Spleen (tissue), 11 donors: ENCODE data around the gene SLC44A4. TPM values are rescaled to one million over a fixed set of nuclear protein-coding genes. Genes with fewer than 3 reads are reported as not detected.

Experiments used
- DNase-seq: peaks from one replicate; pipeline ENCODE4 v3.0.0-alpha.2; 2020
- H3K27ac ChIP-seq, 8 donors: fragments of 200-600 bp; sonication (generic) in 7 of 8; 1 replicate in 4 of 8; 2 replicates in 4 of 8; pipeline versions ENCODE4 v1.5.0 to v1.8.0; 2016 to 2021; ENCODE audit warnings: inconsistent platforms in 4 of 8, mild to moderate bottlenecking in 4 of 8, moderate library complexity in 1 of 8
- H3K27me3 ChIP-seq, 7 donors: fragments of 200-600 bp; sonication (generic) in 6 of 7; replicated peaks in 1 of 7; 1 replicate in 4 of 7; 2 replicates in 3 of 7; pipeline versions ENCODE4 v1.5.0 to v1.8.0; 2016 to 2021; ENCODE audit warnings: inconsistent platforms in 3 of 7, mild to moderate bottlenecking in 1 of 7
- H3K36me3 ChIP-seq, 6 donors: fragments of 200-600 bp; sonication (generic) in 5 of 6; 1 replicate in 4 of 6; 2 replicates in 2 of 6; pipeline versions ENCODE4 v1.5.0 to v1.8.0; 2016 to 2021; ENCODE audit warnings: inconsistent platforms in 2 of 6
- H3K4me1 ChIP-seq, 6 donors: fragments of 200-600 bp; sonication (generic) in 5 of 6; 1 replicate in 3 of 6; 2 replicates in 3 of 6; pipeline versions ENCODE4 v1.5.0 to v1.8.0; 2016 to 2021; ENCODE audit warnings: inconsistent platforms in 3 of 6
- H3K4me3 ChIP-seq, 8 donors: fragments of 200-600 bp; sonication (generic) in 7 of 8; 1 replicate in 4 of 8; 2 replicates in 4 of 8; pipeline versions ENCODE4 v1.5.0 to v1.8.0; 2016 to 2021; ENCODE audit warnings: inconsistent platforms in 4 of 8, mild to moderate bottlenecking in 4 of 8, moderate library complexity in 2 of 8
- H3K9me3 ChIP-seq, 8 donors: fragments of 200-600 bp; sonication (generic) in 7 of 8; 1 replicate in 4 of 8; 2 replicates in 4 of 8; pipeline versions ENCODE4 v1.5.0 to v1.8.0; 2016 to 2021; ENCODE audit warnings: inconsistent platforms in 4 of 8
- POLR2A ChIP-seq, 3 donors: fragments of 450-650 bp; IDR thresholded peaks; one replicate each; pipeline ENCODE4 v1.5.1; 2017; ENCODE audit warnings: antibody characterized with exemption in 3 of 3, mild to moderate bottlenecking in 1 of 3
- POLR2AphosphoS5 ChIP-seq, 3 donors: sonication (generic); formaldehyde crosslinking; IDR thresholded peaks; one replicate each; pipeline ENCODE4 v1.5.1; 2017; ENCODE audit warnings: antibody characterized with exemption in 3 of 3
- WGBS, 5 donors: extraction: QIAGEN DNeasy Blood & Tissue Kit in 3 of 5; methylation state at CpG; one replicate each; pipeline versions ENCODE4 v1.1.5 to v1.1.7; 2013 to 2018; 5-methylcytosine and 5-hydroxymethylcytosine counted together
- intact Hi-C: fragments of 100-400 bp; cut with DNase I; formaldehyde crosslinking; loops from one replicate; pipeline ENCODE4 v1.15.0; 2023; ENCODE audit warnings: low total_unique reads
- polyA plus RNA-seq, 3 donors: library from polyadenylated mRNA; stranded (reverse); fragments of 200-250 nt; gene quantifications; one replicate each; pipeline ENCODE4 v1.2.1, GENCODE V29; 2013
- total RNA-seq, 7 donors: library from RNA; depleted of rRNA in 3 of 7; stranded (reverse); fragments of >200 nt in 3 of 7; fragmentation: NEBNext Ultra II Directional in 4 of 7; extraction: Animal tissue kit (Norgen Biotek cat#: 25700) in 4 of 7; gene quantifications; one replicate each; pipeline versions ENCODE4 v1.1.0 to v1.2.1, GENCODE V29; 2016 to 2021
- TF ChIP-seq, protein P1 (sequence below), 11 experiments: fragments of 200-600 bp in 7 of 11; fragments of 450-650 bp in 4 of 11; sonication (generic) in 4 of 11; IDR thresholded peaks in 8 of 11; conservative IDR thresholded peaks in 3 of 11; 1 replicate in 7 of 11; 2 replicates in 4 of 11; pipeline versions ENCODE4 v1.4.0 to v1.8.0; 2016 to 2021; ENCODE audit warnings: antibody characterized with exemption in 11 of 11, inconsistent platforms in 4 of 11, mild to moderate bottlenecking in 1 of 11
- donor health status: healthy with polysubstance abuse.
- donor health status: DM: no; HTN: no; CAD: no; lungs with moderate emphysema.
- donor health status: DM: no; HTN: no; CAD: no.
- donor health status: Bipolar disorder and iron deficiency.
- donor health status: healthy.
- donor health status: DM: no; HTN: no; CAD: no.
- donor health status: DM: yes; HTN: yes; CAD: no.

SLC44A4 gene
- total and polyA plus RNA-seq, 10 donors = 0.20 to 5.9 (median 2.6) TPM

DNA sequence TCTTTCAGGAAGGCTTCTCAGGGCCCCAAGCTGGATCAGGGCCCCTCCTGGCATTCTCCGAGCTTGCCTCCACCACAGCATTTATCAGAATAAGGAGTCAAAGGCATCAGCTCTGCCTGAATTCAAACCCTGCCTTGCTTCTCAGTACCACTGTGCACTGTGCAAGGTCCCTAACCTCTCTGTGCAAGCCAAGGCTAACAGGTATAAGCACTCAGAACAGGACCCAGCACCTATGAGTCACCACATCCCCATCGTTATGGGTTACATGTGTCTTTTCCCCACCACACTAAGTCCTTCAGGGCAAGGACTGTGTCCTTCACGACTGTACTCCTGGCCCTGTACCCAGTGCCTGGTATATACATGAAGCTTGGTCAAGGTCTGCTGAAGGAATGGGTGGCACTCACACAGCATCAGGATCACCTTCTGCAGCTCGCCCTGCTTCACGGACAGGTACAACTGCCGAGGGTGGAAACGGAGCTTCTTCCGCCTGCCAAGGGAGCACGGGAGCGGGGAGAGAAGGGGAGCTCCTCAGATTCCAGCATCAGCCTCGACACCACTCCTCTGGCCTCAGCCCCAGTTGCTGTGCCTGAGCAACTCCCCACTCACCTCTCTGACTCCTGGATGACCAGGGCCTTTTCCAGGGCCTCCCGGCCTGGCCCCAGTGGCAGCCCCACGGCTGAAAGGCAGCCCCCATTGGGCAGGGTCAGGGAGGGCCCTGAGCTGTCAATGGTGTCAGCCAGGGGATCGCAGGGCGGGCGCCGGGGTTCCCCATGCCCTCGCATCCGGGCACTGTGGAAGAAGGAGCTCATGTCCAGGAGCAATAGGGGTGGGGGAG is 8.6 kb upstream of the SLC44A4 start:
- no peak for DNase-seq
- WGBS, 5 donors = 93 to 96% (median 95%) methylated on average over 11 to 19 of the region's 19 CpGs
- H3K36me3 ChIP-seq = peaks cover 7 to 100% (median 84%) of the 10 kb centered on the region in 6 donors
- H3K4me3 ChIP-seq = no peak overlapping the region
- H3K4me1 ChIP-seq = peaks cover 0 to 8% (median 0%) of the 10 kb centered on the region in 6 donors
- no peak for TF ChIP-seq POLR2A (IDR thresholded peaks at IDR 0.05)
- no peak for TF ChIP-seq POLR2AphosphoS5 (IDR thresholded peaks at IDR 0.05)
- TF ChIP-seq, protein P1, sequence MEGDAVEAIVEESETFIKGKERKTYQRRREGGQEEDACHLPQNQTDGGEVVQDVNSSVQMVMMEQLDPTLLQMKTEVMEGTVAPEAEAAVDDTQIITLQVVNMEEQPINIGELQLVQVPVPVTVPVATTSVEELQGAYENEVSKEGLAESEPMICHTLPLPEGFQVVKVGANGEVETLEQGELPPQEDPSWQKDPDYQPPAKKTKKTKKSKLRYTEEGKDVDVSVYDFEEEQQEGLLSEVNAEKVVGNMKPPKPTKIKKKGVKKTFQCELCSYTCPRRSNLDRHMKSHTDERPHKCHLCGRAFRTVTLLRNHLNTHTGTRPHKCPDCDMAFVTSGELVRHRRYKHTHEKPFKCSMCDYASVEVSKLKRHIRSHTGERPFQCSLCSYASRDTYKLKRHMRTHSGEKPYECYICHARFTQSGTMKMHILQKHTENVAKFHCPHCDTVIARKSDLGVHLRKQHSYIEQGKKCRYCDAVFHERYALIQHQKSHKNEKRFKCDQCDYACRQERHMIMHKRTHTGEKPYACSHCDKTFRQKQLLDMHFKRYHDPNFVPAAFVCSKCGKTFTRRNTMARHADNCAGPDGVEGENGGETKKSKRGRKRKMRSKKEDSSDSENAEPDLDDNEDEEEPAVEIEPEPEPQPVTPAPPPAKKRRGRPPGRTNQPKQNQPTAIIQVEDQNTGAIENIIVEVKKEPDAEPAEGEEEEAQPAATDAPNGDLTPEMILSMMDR (IDR thresholded peaks at IDR 0.05 in 8 of 11, conservative IDR thresholded peaks at IDR 0.05 in 3 of 11) = no peak
- no peak overlapping the region for H3K27ac ChIP-seq
- no peaks in the 10 kb centered on the region for H3K9me3 ChIP-seq
- H3K27me3 ChIP-seq = no peaks in the 10 kb centered on the region
- intact Hi-C loops = no loop called here

DNA sequence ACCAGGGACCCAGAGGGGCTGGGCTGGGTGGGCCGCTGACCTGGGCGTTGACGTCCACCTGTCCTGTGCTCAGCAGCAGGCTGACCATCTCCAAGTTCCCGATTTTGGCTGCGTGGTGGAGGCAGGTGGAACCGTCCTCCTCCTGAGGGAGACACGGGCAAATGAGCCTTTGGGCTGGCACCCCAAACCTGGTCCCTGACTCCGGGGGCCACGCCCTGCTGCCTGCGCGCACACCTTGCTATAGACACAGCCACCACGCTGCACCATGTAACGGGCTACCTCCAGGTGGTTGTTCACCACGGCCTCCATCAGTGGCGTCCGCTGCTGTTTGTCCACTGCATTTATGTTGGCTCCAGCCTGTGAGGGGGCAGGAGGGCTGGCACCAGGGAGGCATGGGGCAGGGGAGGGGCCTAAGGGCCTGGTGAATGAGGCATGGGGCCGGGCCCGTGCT is 7.8 kb upstream of the SLC44A4 start:
- Histone ChIP-seq H3K27me3 (no peaks in the 10 kb centered on the region), H3K4me3 (no peak overlapping the region), H3K4me1 (peaks cover 0 to 8% (median 0%) of the 10 kb centered on the region in 6 donors), H3K36me3 (peaks cover 7 to 100% (median 85%) of the 10 kb centered on the region in 6 donors), H3K27ac (no peak overlapping the region), H3K9me3 (no peaks in the 10 kb centered on the region)
- intact Hi-C loops = no loop called here
- 89 to 98% (median 97%) methylated on average over 8 to 18 of the region's 18 CpGs for WGBS, 5 donors
- no peak for DNase-seq
- no peak for TF ChIP-seq POLR2A (IDR thresholded peaks at IDR 0.05)
- TF ChIP-seq, protein P1 (IDR thresholded peaks at IDR 0.05 in 8 of 11, conservative IDR thresholded peaks at IDR 0.05 in 3 of 11) = no peak
- peak in 2 of 3 donors; percentile 22 to 43 for TF ChIP-seq POLR2AphosphoS5 (IDR thresholded peaks at IDR 0.05)

DNA sequence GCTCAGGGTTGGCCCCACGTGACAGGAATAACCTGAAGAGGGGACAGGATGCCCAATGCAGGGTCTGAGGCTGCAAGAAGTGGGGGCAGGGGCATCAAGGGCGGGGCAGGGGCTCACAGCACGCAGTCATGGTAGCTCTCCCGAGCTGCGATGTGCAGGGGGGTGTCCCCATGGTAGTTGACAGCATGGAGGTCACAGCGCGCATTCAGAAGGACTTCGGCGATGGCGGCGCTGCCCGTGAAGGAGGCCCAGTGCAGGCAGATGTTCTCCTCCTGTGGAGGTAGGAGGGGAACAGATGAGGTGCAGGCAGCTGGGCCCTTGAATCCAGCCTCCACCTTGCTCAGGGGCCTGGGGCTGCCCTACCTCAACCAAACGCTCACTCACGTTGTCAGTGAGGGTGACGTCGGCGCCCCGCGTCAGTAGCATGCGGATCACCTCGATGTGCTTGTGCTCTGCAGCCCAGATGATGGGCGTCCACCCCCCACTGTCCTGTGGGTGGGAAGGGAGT is 5.8 kb upstream of the SLC44A4 start:
- Histone ChIP-seq H3K9me3 (no peaks in the 10 kb centered on the region), H3K36me3 (peaks cover 7 to 100% (median 98%) of the 10 kb centered on the region in 6 donors), H3K27me3 (no peaks in the 10 kb centered on the region), H3K4me3 (no peak overlapping the region), H3K27ac (no peak overlapping the region), H3K4me1 (peaks cover 0 to 8% (median 0%) of the 10 kb centered on the region in 6 donors)
- intact Hi-C loops = no loop called here
- 93 to 97% (median 96%) methylated on average over 21 to 22 of the region's 22 CpGs for WGBS, 5 donors
- DNase-seq = no peak
- TF ChIP-seq POLR2AphosphoS5 (IDR thresholded peaks at IDR 0.05) (peak in 1 of 3 donors; percentile 33), POLR2A (IDR thresholded peaks at IDR 0.05) (no peak)

DNA sequence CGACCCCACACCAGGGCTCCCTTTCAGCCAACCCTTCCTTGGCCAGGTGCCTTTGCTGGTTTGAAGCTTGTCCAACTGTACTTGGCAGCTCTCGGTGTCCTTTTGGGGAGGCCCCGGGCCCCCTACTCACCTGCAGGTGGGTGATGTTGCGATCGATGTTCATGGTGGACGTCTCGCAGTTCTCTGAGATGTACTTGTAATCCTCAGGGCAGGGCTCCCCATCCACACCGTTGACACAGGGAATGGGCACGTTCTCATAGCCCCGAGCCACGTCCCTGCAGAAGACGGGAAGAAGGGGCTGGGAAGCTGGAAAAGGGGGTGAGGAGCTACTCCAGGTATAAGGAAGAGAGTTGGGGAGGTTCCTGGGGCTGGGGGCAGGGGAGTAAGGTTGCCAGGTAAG is 4.9 kb upstream of the SLC44A4 start:
- TF ChIP-seq POLR2AphosphoS5 (IDR thresholded peaks at IDR 0.05) (no peak), POLR2A (IDR thresholded peaks at IDR 0.05) (no peak)
- TF ChIP-seq, protein P1 (IDR thresholded peaks at IDR 0.05 in 8 of 11, conservative IDR thresholded peaks at IDR 0.05 in 3 of 11) = no peak
- Histone ChIP-seq H3K4me1 (peaks cover 0 to 2% (median 0%) of the 10 kb centered on the region in 6 donors), H3K4me3 (no peak overlapping the region), H3K36me3 (peaks cover 7 to 96% (median 93%) of the 10 kb centered on the region in 6 donors), H3K27me3 (no peaks in the 10 kb centered on the region), H3K27ac (no peak overlapping the region), H3K9me3 (no peaks in the 10 kb centered on the region)
- WGBS, 5 donors = 93 to 98% (median 97%) methylated on average over 12 of the region's 12 CpGs
- no peak for DNase-seq
- intact Hi-C loops = no loop called here
